LoVo (cell line): Measurements from ENCODE around the gene OPRL1.

Source experiments
- DNase-seq: peaks from one replicate; pipeline ENCODE4 v3.0.0-alpha.2; 2016; ENCODE audit warnings: low spot score

Gene OPRL1

DNA sequence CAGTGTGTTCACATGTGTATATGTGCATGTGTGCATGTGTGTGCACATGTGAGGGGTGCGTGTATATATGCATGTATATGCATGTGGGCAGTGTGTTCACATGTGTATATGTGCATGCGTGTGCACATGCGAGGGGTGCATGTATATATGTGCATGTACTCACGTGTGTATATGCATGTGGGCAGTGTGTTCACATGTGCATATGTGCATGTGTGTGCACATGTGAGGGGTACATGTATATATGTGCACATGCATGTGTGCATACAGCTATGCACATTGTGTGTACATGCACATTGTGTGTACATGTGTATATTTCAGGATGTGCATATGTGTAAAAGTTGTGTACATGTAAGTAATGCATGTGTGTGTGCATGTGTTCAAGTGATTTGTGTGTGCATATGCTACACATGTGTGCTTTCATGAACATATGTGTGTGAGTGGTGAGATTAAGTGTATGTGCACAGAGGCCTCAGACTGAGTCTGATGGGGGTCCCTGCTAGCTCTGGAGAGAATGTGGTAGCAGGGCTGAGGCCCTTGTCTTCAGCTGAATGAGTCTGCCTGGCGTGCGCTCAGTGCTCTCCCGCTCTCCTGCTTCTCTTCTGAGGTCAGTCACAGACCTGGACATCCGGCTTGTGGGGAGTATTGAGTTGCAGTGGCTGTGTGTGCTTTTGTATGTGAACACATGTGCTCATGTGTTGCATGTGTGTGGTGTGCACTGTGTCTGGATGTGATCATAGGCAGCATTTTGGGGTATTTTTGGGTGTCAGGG is 64.4 kb downstream of the OPRL1 start:
- no peak for DNase-seq

- no peak for DNase-seq
These were observed 65.8 kb downstream of the OPRL1 start for GRCh38 chr20:64145458-64146300.

- DNase-seq: no peak
These were observed 66.5 kb downstream of the OPRL1 start for GRCh38 chr20:64146301-64146935.

DNA sequence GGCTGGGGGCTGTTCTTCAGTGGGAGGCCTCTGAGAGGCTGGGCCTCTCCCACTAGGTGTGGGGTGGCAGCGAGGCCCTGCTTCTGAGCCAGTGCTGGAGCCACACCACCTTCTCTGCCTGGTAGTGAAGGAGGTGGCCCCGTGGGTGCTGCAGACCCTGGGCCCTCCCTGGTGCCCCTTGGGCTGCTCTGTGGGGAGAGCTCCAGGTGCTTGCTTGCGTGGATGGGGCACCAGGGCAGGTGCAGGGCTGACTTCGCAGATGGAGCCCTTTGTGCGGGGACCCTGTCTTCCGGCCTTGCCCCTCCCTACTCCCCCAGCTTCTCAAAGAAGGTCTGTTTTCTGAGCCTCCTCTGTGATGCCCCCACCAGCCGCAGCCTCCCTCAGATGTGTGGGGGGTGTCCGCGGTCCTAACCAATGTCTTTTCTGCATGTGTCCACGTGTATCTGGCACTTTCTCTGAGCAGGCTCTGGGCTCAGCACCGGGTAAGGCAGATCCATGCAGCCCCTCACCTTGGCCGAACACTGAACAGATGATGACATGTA is 67.1 kb downstream of the OPRL1 start:
- DNase-seq: no peak

- DNase-seq: no peak
These were observed 68.7 kb downstream of the OPRL1 start for GRCh38 chr20:64148581-64148980.

DNA sequence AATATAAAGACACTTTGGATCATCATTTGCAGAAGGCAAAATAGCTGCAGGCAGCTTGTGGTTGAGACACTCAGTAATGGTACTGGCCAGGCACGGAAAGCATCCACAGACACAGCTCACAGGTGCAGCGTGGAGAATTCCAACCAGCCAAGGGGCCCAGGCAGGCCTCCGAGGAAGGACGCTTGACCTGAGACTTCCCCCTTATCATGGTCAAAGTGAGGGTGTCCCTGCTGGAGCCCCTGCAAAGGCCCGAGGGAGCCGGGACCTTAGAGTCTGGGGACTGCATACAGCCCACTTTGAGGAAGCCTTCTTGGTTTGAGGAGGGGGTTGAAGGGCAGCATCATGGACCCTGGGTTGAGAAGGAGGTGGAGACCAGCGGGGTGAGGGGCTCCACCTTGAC is 69.3 kb downstream of the OPRL1 start:
- DNase-seq: no peak

GRCh38 chr20:64149809-64150560 is 70.1 kb downstream of the OPRL1 start:
- DNase-seq: no peak
